SK-N-SH (cell line): Measurements from ENCODE around the gene PRAMEF18. TPM values are rescaled to one million over a fixed set of nuclear protein-coding genes. Genes with fewer than 3 reads are reported as not detected.
"Not testable (repeated sequence)": the region's sequence is repeated elsewhere in the genome, so short reads cannot be mapped to it uniquely, and the experiment has no call there.

Experiments
- CTCF ChIA-PET: fragments of 300-600, 350-600 bp; formaldehyde crosslinking; extraction: SDS; loops from one replicate; lab custom pipeline; 2021; lab: Yijun Ruan, JAX
- POLR2A ChIA-PET: fragments of 350-600 bp; sonication (Branson Sonifier 250); formaldehyde crosslinking; extraction: SDS; loops from one replicate; lab custom pipeline; 2020; ENCODE audit warnings: antibody characterized with exemption, inconsistent platforms; lab: Yijun Ruan, JAX
- DNase-seq: peaks from one replicate; pipeline ENCODE4 v3.0.0; 2012
- H2AFZ ChIP-seq: fragments of 200-600 bp; sonication (generic); 2 replicates; pipeline ENCODE4 v1.8.1; 2016; ENCODE audit warnings: antibody characterized with exemption, mild to moderate bottlenecking, low read depth
- H3F3A ChIP-seq: fragments of 200-600 bp; sonication (generic); replicated peaks from 2 replicates; pipeline ENCODE3; 2016; ENCODE audit warnings: antibody characterized with exemption, mild to moderate bottlenecking; ENCODE audit not compliant: insufficient read depth
- H3K27ac ChIP-seq, 2 experiments: fragments of 200-500 bp in 1 of 2; fragments of 200-600 bp in 1 of 2; sonication (Bioruptor generic) in 1 of 2; sonication (generic), shearing (Covaris generic) in 1 of 2; 2 replicates each; pipeline versions ENCODE4 v1.5.1 to v1.6.1; 2014 to 2016; ENCODE audit warnings: low read depth in 2 of 2, inconsistent platforms in 1 of 2, low read length in 1 of 2, mild to moderate bottlenecking in 1 of 2, mixed read lengths in 1 of 2
- H3K27me3 ChIP-seq: fragments of 200-600 bp; sonication (generic), shearing (Covaris generic); 2 replicates; pipeline ENCODE4 v1.6.1; 2016; ENCODE audit warnings: mixed run types; ENCODE audit not compliant: insufficient read depth
- H3K36me3 ChIP-seq, 2 experiments: fragments of 200-500 bp in 1 of 2; fragments of 200-600 bp in 1 of 2; sonication (Bioruptor generic) in 1 of 2; sonication (generic) in 1 of 2; replicated peaks in 1 of 2; 2 replicates each; pipeline versions ENCODE3 to v1.5.1; 2014 to 2016; ENCODE audit warnings: low read length in 1 of 2, mild to moderate bottlenecking in 1 of 2; ENCODE audit not compliant: insufficient read depth in 2 of 2, control insufficient read depth in 1 of 2
- H3K4me1 ChIP-seq, 2 experiments: fragments of 200-500 bp in 1 of 2; fragments of 200-600 bp in 1 of 2; sonication (Bioruptor generic) in 1 of 2; sonication (generic), shearing (Covaris generic) in 1 of 2; 2 replicates each; pipeline versions ENCODE4 v1.5.1 to v1.6.1; 2014 to 2016; ENCODE audit warnings: low read depth in 1 of 2, low read length in 1 of 2, mixed run types in 1 of 2; ENCODE audit not compliant: insufficient read depth in 2 of 2, control insufficient read depth in 1 of 2
- H3K4me2 ChIP-seq: fragments of 200-600 bp; sonication (generic), shearing (Covaris generic); 2 replicates; pipeline ENCODE4 v1.6.1; 2017; ENCODE audit warnings: mixed run types
- H3K4me3 ChIP-seq, 2 experiments: fragments of 200-500 bp in 1 of 2; fragments of 200-600 bp in 1 of 2; sonication (Bioruptor generic) in 1 of 2; sonication (generic), shearing (Covaris generic) in 1 of 2; 2 replicates each; pipeline versions ENCODE4 v1.5.1 to v1.8.1; 2014 to 2016; ENCODE audit warnings: low read depth in 2 of 2, inconsistent platforms in 1 of 2, low read length in 1 of 2, mild to moderate bottlenecking in 1 of 2, mixed read lengths in 1 of 2, moderate library complexity in 1 of 2
- H3K79me2 ChIP-seq: fragments of 200-600 bp; sonication (generic); 2 replicates; pipeline ENCODE4 v1.8.1; 2017; ENCODE audit warnings: mild to moderate bottlenecking; ENCODE audit not compliant: insufficient read depth
- H3K9ac ChIP-seq: fragments of 200-600 bp; sonication (generic); 2 replicates; pipeline ENCODE4 v1.6.1; 2017; ENCODE audit warnings: mixed run types
- H3K9me2 ChIP-seq: fragments of 200-600 bp; sonication (generic); 2 replicates; pipeline ENCODE4 v1.6.1; 2017; ENCODE audit warnings: mixed run types
- H3K9me3 ChIP-seq: fragments of 200-600 bp; sonication (generic); 2 replicates; pipeline ENCODE4 v1.6.1; 2017; ENCODE audit warnings: mixed run types, mild to moderate bottlenecking, moderate library complexity
- H4K20me1 ChIP-seq: fragments of 200-600 bp; sonication (generic); 2 replicates; pipeline ENCODE4 v1.6.1; 2017; ENCODE audit warnings: mild to moderate bottlenecking, mixed run types; ENCODE audit not compliant: insufficient read depth
- GATA2 ChIP-seq: sonication (generic); formaldehyde crosslinking; IDR thresholded peaks from 2 replicates; pipeline ENCODE4 v1.5.0; 2020; ENCODE audit warnings: mild to moderate bottlenecking, missing genetic modification reagents
- SMC3 ChIP-seq: IDR thresholded peaks from 2 replicates; pipeline ENCODE4 v1.6.1; 2012; ENCODE audit warnings: low read depth, low read length, improper control_type of control experiment
- TEAD4 ChIP-seq: IDR thresholded peaks from 2 replicates; pipeline ENCODE4 v1.4.0; 2012; ENCODE audit warnings: mild to moderate bottlenecking, borderline replicate concordance; ENCODE audit not compliant: insufficient read depth
- WGBS: methylation state at CpG from one replicate; pipeline ENCODE4 v1.1.6; 2017; ENCODE audit warnings: low lambda C conversion rate; 5-methylcytosine and 5-hydroxymethylcytosine counted together
- polyA plus RNA-seq, 3 experiments: library from polyadenylated mRNA; depleted of rRNA; stranded (reverse); fragments of >200 nt; gene quantifications; 2 replicates each; pipeline ENCODE4 v1.2.3, GENCODE V29; 2012
- TF ChIP-seq, protein P1 (sequence below): fragments of 150-350 bp; IDR thresholded peaks from 2 replicates; pipeline ENCODE4 v1.6.1; 2016; ENCODE audit warnings: mild to moderate bottlenecking, low read depth, low read length
- TF ChIP-seq, protein P2 (sequence below): IDR thresholded peaks from 2 replicates; pipeline ENCODE4 v1.4.0; 2012; ENCODE audit warnings: low read depth, borderline replicate concordance

Gene PRAMEF18
- polyA plus RNA-seq, 1 of the 3 experiments (the other 2 are of a cell fraction), result not detected

DNA sequence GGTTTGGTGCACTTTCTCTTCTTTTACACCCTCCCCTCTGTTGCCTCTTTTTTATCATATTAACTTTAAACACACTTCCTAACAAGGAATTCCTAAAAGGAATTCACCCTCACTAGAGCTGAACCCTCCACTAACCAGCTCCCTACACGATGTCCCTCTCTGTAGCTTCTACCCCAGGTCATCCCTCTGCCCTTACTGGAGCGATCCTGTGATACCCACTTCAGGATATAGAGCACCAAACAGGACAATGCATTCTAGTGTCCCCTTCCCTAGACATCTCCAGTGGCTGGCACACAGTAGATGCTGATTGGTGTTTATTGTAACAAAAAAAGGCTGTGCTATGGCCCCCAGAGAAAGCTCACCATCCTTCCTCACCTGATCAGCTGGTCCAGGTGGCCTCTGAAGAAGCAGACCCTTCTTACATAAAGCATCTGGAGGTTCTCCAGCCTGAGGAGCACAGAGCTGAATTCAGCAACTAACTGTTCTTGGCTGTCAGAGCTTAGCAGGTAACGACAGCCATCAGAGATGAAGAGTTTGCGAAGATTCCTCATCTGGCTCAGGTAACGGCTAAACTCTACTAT, 1.4 kb downstream of the PRAMEF18 start:
- DNase-seq, result no peak

DNA sequence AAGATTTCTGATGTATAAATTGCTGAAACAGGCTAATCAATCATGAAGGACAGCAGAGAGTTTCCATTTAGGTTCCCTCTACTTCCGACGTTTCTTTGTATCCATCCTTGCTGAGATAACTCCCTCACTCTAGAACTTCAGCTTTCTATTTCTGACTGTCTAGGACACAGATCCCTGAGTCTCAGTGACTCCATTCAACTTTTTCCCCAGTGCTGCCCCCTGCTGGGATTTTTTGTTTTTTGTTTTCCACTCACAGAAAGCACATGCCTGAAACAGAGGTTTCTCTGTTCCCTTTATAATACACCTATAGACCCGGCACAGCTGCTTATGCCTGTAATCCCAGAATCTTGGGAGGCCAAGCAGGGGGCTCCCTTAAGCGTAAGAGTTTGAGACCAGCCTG, 3.2 kb downstream of the PRAMEF18 start:
- WGBS, result no CpG with 5 or more reads among the region's 4 CpGs

More for the DNA sequence above, 1.4 kb downstream of the PRAMEF18 start:
- no peak overlapping the region for H3K4me3 ChIP-seq
- no peak overlapping the region for H3K4me2 ChIP-seq
- H3F3A ChIP-seq, result no peaks in the 10 kb centered on the region
- WGBS, result 5% methylated on average over 5 of the region's 5 CpGs
- no peaks in the 10 kb centered on the region for H3K27me3 ChIP-seq
- no peaks in the 10 kb centered on the region for H3K79me2 ChIP-seq
- H2AFZ ChIP-seq, result no peak overlapping the region
- H3K9me2 ChIP-seq, result no peaks in the 10 kb centered on the region
- H3K27ac ChIP-seq, result no peak overlapping the region
- POLR2A ChIA-PET, result no interaction called here
- no peaks in the 10 kb centered on the region for H4K20me1 ChIP-seq
- CTCF ChIA-PET, result no interaction called here
- no peaks in the 10 kb centered on the region for H3K4me1 ChIP-seq
- no peak for TF ChIP-seq GATA2 (CRISPR knock-in tag)
- TF ChIP-seq, protein P1, sequence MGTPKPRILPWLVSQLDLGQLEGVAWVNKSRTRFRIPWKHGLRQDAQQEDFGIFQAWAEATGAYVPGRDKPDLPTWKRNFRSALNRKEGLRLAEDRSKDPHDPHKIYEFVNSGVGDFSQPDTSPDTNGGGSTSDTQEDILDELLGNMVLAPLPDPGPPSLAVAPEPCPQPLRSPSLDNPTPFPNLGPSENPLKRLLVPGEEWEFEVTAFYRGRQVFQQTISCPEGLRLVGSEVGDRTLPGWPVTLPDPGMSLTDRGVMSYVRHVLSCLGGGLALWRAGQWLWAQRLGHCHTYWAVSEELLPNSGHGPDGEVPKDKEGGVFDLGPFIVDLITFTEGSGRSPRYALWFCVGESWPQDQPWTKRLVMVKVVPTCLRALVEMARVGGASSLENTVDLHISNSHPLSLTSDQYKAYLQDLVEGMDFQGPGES, result no peak
- TF ChIP-seq TEAD4, result no peak
- TF ChIP-seq, protein P2, sequence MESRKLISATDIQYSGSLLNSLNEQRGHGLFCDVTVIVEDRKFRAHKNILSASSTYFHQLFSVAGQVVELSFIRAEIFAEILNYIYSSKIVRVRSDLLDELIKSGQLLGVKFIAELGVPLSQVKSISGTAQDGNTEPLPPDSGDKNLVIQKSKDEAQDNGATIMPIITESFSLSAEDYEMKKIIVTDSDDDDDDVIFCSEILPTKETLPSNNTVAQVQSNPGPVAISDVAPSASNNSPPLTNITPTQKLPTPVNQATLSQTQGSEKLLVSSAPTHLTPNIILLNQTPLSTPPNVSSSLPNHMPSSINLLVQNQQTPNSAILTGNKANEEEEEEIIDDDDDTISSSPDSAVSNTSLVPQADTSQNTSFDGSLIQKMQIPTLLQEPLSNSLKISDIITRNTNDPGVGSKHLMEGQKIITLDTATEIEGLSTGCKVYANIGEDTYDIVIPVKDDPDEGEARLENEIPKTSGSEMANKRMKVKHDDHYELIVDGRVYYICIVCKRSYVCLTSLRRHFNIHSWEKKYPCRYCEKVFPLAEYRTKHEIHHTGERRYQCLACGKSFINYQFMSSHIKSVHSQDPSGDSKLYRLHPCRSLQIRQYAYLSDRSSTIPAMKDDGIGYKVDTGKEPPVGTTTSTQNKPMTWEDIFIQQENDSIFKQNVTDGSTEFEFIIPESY, result no peak
- no peak for TF ChIP-seq SMC3
- H3K36me3 ChIP-seq, result no peaks in the 10 kb centered on the region
- no peak overlapping the region for H3K9ac ChIP-seq
- H3K9me3 ChIP-seq, result no peaks in the 10 kb centered on the region

DNA sequence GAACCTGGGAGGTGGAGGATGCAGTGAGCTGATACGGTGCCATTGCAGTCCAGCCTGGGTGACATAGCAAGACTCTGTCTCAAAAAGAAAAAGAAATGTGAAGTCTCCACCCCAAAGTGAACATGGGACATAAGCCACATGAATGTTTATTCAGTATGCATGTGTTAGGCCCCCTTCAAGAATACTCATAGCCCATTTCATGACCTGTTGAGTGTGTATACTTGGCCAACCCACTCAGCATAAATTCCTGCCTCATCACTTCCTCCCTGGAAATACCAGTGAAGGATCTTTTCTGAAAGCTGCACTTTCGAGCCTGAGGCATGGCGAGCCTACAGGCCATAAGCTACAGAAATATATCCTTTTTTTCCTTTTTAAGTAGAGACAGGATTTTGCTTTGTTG, 6.8 kb downstream of the PRAMEF18 start:
- CTCF ChIA-PET, H3K9ac ChIP-seq, H3K4me3 ChIP-seq, H3K4me2 ChIP-seq, H2AFZ ChIP-seq, H3K4me1 ChIP-seq, H4K20me1 ChIP-seq, H3K27ac ChIP-seq, H3K9me2 ChIP-seq, H3K9me3 ChIP-seq, H3K36me3 ChIP-seq, H3K27me3 ChIP-seq, POLR2A ChIA-PET, H3K79me2 ChIP-seq, H3F3A ChIP-seq, DNase-seq: not testable (repeated sequence)
- WGBS, result no CpG with 5 or more reads among the region's 3 CpGs

More for the DNA sequence above, 3.2 kb downstream of the PRAMEF18 start:
- H3K36me3 ChIP-seq, H3K4me3 ChIP-seq, POLR2A ChIA-PET, DNase-seq, H3K79me2 ChIP-seq, H3K9me3 ChIP-seq, CTCF ChIA-PET, H3K9me2 ChIP-seq, H4K20me1 ChIP-seq, H3K9ac ChIP-seq, H2AFZ ChIP-seq, H3K4me2 ChIP-seq, H3K27me3 ChIP-seq, H3F3A ChIP-seq, H3K27ac ChIP-seq, H3K4me1 ChIP-seq: not testable (repeated sequence)

GRCh38 chr1:13216619-13217018, 9.3 kb downstream of the PRAMEF18 start:
- POLR2A ChIA-PET, H3K79me2 ChIP-seq: not testable (repeated sequence)
- no CpG with 5 or more reads among the region's 7 CpGs for WGBS

GRCh38 chr1:13208712-13209111, 17.2 kb downstream of the PRAMEF18 start:
- H3F3A ChIP-seq, H3K4me1 ChIP-seq, H3K27me3 ChIP-seq, H3K79me2 ChIP-seq, DNase-seq, H3K4me2 ChIP-seq, H3K4me3 ChIP-seq, H3K9me3 ChIP-seq, H3K36me3 ChIP-seq, H3K27ac ChIP-seq, H2AFZ ChIP-seq, H4K20me1 ChIP-seq, H3K9me2 ChIP-seq, CTCF ChIA-PET, POLR2A ChIA-PET, H3K9ac ChIP-seq: not testable (repeated sequence)
- WGBS, result no CpG with 5 or more reads among the region's 9 CpGs

More at GRCh38 chr1:13216619-13217018, 9.3 kb downstream of the PRAMEF18 start:
- CTCF ChIA-PET, H3K4me2 ChIP-seq, H4K20me1 ChIP-seq, H3K9me2 ChIP-seq, H3K27me3 ChIP-seq, H2AFZ ChIP-seq, H3K4me1 ChIP-seq, H3K9ac ChIP-seq, H3K4me3 ChIP-seq, H3F3A ChIP-seq, DNase-seq, H3K36me3 ChIP-seq, H3K9me3 ChIP-seq, H3K27ac ChIP-seq: not testable (repeated sequence)
